ENCODE measurements around the gene ZFYVE27. TPM values are rescaled to one million over a fixed set of nuclear protein-coding genes. Genes with fewer than 3 reads are reported as not detected.
A peak's percentile ranks its signal among the peaks of the same experiment; 100 is the strongest.

ZFYVE27 gene
- total RNA-seq, 1 experiment from 2014 or later, result 22.4 TPM

GRCh38 chr10:97714401-97715258 is 22.3 kb upstream of the ZFYVE27 start:
- peak; percentile 61 for DNase-seq (ENCODE audit: low spot score)

GRCh38 chr10:97715259-97715874 is 21.6 kb upstream of the ZFYVE27 start:
- DNase-seq (ENCODE audit: low spot score), result no peak

GRCh38 chr10:97717627-97718026 is 19.3 kb upstream of the ZFYVE27 start:
- no peak for DNase-seq (ENCODE audit: low spot score)

GRCh38 chr10:97718178-97718577 is 18.8 kb upstream of the ZFYVE27 start:
- DNase-seq (ENCODE audit: low spot score), result no peak

- peak; percentile 45 for DNase-seq (ENCODE audit: low spot score)
These were observed 18.2 kb upstream of the ZFYVE27 start for GRCh38 chr10:97718659-97719142.

- DNase-seq (ENCODE audit: low spot score), result no peak
These were observed 17.3 kb upstream of the ZFYVE27 start for GRCh38 chr10:97719602-97720001.

GRCh38 chr10:97721871-97722780 is 14.8 kb upstream of the ZFYVE27 start:
- DNase-seq (ENCODE audit: low spot score), result no peak

- DNase-seq (ENCODE audit: low spot score), result no peak
These were observed 13.9 kb upstream of the ZFYVE27 start for GRCh38 chr10:97723001-97723400.

GRCh38 chr10:97724341-97724941 is 12.5 kb upstream of the ZFYVE27 start:
- no peak for DNase-seq (ENCODE audit: low spot score)

- peak; percentile 89 for DNase-seq (ENCODE audit: low spot score)
These were observed 10.2 kb upstream of the ZFYVE27 start for GRCh38 chr10:97726636-97727178.

GRCh38 chr10:97729014-97729413 is 7.9 kb upstream of the ZFYVE27 start:
- no peak for DNase-seq (ENCODE audit: low spot score)

GRCh38 chr10:97731346-97732051 is 5.4 kb upstream of the ZFYVE27 start:
- peak; percentile 83 for DNase-seq (ENCODE audit: low spot score)

- no peak for DNase-seq (ENCODE audit: low spot score)
These were observed 4.9 kb upstream of the ZFYVE27 start for GRCh38 chr10:97732052-97732359.

- DNase-seq (ENCODE audit: low spot score), result no peak
These were observed 3.7 kb upstream of the ZFYVE27 start for GRCh38 chr10:97733256-97733655.

- DNase-seq (ENCODE audit: low spot score), result no peak
These were observed 2.9 kb upstream of the ZFYVE27 start for GRCh38 chr10:97734021-97734420.

- no peak for DNase-seq (ENCODE audit: low spot score)
These were observed 476 bp upstream of the ZFYVE27 start for GRCh38 chr10:97736403-97736901.

- no peak for DNase-seq (ENCODE audit: low spot score)
These were observed 890 bp downstream of the ZFYVE27 start for GRCh38 chr10:97737770-97738265.

GRCh38 chr10:97738616-97739015 is 1.7 kb downstream of the ZFYVE27 start:
- no peak for DNase-seq (ENCODE audit: low spot score)

- no peak for DNase-seq (ENCODE audit: low spot score)
These were observed 3.7 kb downstream of the ZFYVE27 start for GRCh38 chr10:97740613-97741012.

- no peak for DNase-seq (ENCODE audit: low spot score)
These were observed 6.4 kb downstream of the ZFYVE27 start for GRCh38 chr10:97743169-97743943.
